ENCODE data around the gene TMEM255B.
"Not testable (repeated sequence)": the region's sequence is repeated elsewhere in the genome, so short reads cannot be mapped to it uniquely, and the experiment has no call there.

Gene TMEM255B

DNA sequence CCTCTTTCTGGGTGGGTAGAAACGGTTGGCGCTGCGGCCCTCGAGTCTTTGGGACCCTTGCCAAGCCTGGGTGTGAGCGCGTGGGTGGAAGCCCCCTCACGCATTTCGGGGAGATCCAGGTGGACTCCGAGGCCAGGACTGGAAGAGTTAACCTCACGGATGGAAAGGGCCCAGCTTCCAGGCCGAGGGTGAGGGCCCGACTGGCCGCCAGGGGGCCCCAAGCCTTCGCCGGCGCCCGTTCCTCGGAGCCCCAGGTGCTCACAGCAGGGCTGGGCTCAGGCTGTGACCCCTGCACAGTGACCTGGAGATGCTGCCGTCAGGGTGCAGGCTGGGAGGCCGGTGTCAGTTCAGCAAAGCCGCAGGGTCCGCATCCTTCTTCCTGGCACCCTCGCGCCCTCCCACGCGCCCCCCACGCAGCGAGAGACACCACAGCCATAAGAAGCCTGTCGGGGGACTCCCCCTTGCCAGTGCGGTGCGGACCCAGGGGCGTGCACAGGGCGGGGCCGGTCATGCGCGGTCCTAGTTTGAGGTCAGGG, 34.2 kb upstream of the TMEM255B start:
- peak; percentile 91 for ATAC-seq (ENCODE audit: low read depth)
- no peaks in the 10 kb centered on the region for H3K9me3 ChIP-seq (ENCODE audit: severe bottlenecking)
- H3K4me3 ChIP-seq (ENCODE audit: severe bottlenecking), result peak overlapping the region; percentile 40
- H3K36me3 ChIP-seq (ENCODE audit: low read depth), result no peaks in the 10 kb centered on the region
- peak overlapping the region; percentile 36 for H3K27ac ChIP-seq (ENCODE audit: poor library complexity, severe bottlenecking)
- TF ChIP-seq, protein P1, sequence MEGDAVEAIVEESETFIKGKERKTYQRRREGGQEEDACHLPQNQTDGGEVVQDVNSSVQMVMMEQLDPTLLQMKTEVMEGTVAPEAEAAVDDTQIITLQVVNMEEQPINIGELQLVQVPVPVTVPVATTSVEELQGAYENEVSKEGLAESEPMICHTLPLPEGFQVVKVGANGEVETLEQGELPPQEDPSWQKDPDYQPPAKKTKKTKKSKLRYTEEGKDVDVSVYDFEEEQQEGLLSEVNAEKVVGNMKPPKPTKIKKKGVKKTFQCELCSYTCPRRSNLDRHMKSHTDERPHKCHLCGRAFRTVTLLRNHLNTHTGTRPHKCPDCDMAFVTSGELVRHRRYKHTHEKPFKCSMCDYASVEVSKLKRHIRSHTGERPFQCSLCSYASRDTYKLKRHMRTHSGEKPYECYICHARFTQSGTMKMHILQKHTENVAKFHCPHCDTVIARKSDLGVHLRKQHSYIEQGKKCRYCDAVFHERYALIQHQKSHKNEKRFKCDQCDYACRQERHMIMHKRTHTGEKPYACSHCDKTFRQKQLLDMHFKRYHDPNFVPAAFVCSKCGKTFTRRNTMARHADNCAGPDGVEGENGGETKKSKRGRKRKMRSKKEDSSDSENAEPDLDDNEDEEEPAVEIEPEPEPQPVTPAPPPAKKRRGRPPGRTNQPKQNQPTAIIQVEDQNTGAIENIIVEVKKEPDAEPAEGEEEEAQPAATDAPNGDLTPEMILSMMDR (IDR thresholded peaks at IDR 0.05; ENCODE audit: poor library complexity, severe bottlenecking), result peak; percentile 77
- peaks cover 14% of the 10 kb centered on the region for H3K27me3 ChIP-seq (ENCODE audit: insufficient read depth, poor library complexity, severe bottlenecking)
- no peaks in the 10 kb centered on the region for H3K4me1 ChIP-seq (ENCODE audit: insufficient read depth, poor library complexity, severe bottlenecking)
- no peak for DNase-seq (ENCODE audit: low spot score)

DNA sequence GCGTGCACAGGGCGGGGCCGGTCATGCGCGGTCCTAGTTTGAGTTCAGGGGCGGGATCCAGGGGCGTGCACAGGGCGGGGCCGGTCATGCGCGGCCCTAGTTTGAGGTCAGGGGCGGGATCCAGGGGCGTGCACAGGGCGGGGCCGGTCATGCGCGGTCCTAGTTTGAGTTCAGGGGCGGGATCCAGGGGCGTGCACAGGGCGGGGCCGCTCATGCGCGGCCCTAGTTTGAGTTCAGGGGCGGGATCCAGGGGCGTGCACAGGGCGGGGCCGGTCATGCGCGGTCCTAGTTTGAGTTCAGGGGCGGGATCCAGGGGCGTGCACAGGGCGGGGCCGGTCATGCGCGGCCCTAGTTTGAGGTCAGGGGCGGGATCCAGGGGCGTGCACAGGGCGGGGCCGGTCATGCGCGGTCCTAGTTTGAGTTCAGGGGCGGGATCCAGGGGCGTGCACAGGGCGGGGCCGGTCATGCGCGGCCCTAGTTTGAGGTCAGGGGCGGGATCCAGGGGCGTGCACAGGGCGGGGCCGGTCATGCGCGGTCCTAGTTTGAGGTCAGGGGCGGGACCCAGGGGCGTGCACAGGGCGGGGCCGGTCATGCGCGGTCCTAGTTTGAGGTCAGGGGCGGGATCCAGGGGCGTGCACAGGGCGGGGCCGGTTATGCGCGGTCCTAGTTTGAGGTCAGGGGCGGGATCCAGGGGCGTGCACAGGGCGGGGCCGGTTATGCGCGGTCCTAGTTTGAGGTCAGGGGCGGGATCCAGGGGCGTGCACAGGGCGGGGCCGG, 33.5 kb upstream of the TMEM255B start:
- not testable (repeated sequence) for H3K9me3 ChIP-seq (ENCODE audit: severe bottlenecking); H3K4me1 ChIP-seq (ENCODE audit: insufficient read depth, poor library complexity, severe bottlenecking); DNase-seq (ENCODE audit: low spot score); H3K4me3 ChIP-seq (ENCODE audit: severe bottlenecking); H3K36me3 ChIP-seq (ENCODE audit: low read depth); H3K27ac ChIP-seq (ENCODE audit: poor library complexity, severe bottlenecking); ATAC-seq (ENCODE audit: low read depth)
- H3K27me3 ChIP-seq (ENCODE audit: insufficient read depth, poor library complexity, severe bottlenecking), result peaks cover 17% of the 10 kb centered on the region

DNA sequence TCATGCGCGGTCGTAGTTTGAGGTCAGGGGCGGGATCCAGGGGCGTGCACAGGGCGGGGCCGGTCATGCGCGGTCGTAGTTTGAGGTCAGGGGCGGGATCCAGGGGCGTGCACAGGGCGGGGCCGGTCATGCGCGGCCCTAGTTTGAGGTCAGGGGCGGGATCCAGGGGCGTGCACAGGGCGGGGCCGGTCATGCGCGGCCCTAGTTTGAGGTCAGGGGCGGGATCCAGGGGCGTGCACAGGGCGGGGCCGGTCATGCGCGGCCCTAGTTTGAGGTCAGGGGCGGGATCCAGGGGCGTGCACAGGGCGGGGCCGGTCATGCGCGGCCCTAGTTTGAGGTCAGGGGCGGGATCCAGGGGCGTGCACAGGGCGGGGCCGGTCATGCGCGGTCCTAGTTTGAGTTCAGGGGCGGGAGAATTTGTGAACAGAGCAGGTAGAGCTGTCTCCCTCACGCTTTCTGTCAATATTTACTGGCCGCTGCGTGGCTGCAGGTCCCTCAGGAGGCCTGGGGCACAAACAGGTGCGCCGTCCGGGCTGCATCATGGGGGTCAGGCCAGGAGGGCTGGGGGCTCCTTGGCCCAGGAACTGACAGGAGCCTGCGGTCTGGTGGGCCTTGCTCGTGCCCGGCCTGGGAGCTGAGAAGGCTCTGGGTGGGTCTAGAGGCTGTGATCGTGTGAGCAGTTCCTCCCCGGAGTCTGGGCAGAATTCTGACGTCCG, 32.8 kb upstream of the TMEM255B start:
- DNase-seq (ENCODE audit: low spot score), result not testable (repeated sequence)

DNA sequence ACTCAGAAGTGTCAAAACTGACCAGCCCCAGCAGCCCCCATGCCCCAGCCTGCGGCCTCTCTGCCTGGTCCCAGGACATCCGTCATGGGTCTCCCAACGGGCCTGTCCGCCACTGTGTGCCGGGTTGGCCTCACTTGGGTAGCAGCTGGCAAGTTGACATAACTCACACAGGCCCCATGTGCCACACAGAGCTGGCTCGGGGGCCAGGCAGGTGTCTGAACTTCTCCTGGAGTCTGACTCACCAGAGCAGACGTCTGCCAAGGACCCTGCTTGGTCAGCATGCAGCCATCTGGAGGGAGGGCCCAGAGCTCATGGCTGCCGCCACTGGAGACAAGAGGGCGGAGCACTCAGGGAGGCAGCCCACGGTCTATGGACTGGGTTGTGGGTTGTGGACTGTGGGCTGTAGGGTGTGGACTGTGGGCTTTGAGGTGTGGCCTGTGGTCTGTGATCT, 32.0 kb upstream of the TMEM255B start:
- TF ChIP-seq, protein P1 (IDR thresholded peaks at IDR 0.05; ENCODE audit: poor library complexity, severe bottlenecking), result no peak
- H3K9me3 ChIP-seq (ENCODE audit: severe bottlenecking), result no peaks in the 10 kb centered on the region
- no peak overlapping the region for H3K27ac ChIP-seq (ENCODE audit: poor library complexity, severe bottlenecking)
- no peak; the same call in 2 of the 3 replicates for ATAC-seq (ENCODE audit: low read depth)
- H3K4me1 ChIP-seq (ENCODE audit: insufficient read depth, poor library complexity, severe bottlenecking), result no peaks in the 10 kb centered on the region
- H3K4me3 ChIP-seq (ENCODE audit: severe bottlenecking), result no peak overlapping the region
- no peaks in the 10 kb centered on the region for H3K36me3 ChIP-seq (ENCODE audit: low read depth)
- peaks cover 29% of the 10 kb centered on the region for H3K27me3 ChIP-seq (ENCODE audit: insufficient read depth, poor library complexity, severe bottlenecking)
- no peak for DNase-seq (ENCODE audit: low spot score)

More for the DNA sequence above, 32.8 kb upstream of the TMEM255B start:
- H3K9me3 ChIP-seq (ENCODE audit: severe bottlenecking); H3K36me3 ChIP-seq (ENCODE audit: low read depth); H3K27ac ChIP-seq (ENCODE audit: poor library complexity, severe bottlenecking); ATAC-seq (ENCODE audit: low read depth); H3K4me3 ChIP-seq (ENCODE audit: severe bottlenecking); H3K4me1 ChIP-seq (ENCODE audit: insufficient read depth, poor library complexity, severe bottlenecking): not testable (repeated sequence)
- peaks cover 25% of the 10 kb centered on the region for H3K27me3 ChIP-seq (ENCODE audit: insufficient read depth, poor library complexity, severe bottlenecking)

DNA sequence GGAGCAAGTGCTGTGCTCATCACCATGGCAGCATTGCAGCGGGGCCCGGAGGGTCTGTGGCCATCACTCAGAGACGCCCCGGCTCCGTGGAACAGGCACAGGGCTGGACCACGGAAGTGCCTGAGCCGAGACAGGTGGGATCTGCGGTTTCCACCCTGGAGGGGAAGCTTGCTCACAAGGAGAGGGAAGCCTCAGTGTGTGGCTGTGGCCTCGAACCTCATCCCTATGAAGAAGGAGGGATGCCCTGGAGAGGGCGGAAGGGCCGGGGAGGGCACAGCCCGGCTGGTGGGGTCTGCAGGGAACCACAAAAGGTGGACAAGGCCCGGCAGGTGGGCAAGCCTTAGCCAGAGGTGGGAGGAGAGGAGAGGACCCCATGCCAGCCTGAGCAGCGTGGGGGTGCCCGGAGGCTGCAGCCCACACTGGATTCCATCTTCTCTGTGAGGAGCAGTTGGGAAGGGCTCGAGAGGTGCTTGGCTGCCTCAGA, 30.4 kb upstream of the TMEM255B start:
- Histone ChIP-seq H3K4me1 (ENCODE audit: insufficient read depth, poor library complexity, severe bottlenecking) (no peaks in the 10 kb centered on the region), H3K9me3 (ENCODE audit: severe bottlenecking) (no peaks in the 10 kb centered on the region), H3K27ac (ENCODE audit: poor library complexity, severe bottlenecking) (no peak overlapping the region), H3K27me3 (ENCODE audit: insufficient read depth, poor library complexity, severe bottlenecking) (peaks cover 29% of the 10 kb centered on the region), H3K36me3 (ENCODE audit: low read depth) (no peaks in the 10 kb centered on the region), H3K4me3 (ENCODE audit: severe bottlenecking) (no peak overlapping the region)
- DNase-seq (ENCODE audit: low spot score) (no peak), ATAC-seq (ENCODE audit: low read depth) (no peak)
- TF ChIP-seq, protein P1 (IDR thresholded peaks at IDR 0.05; ENCODE audit: poor library complexity, severe bottlenecking), result no peak
